WTC11 (cell line): ENCODE measurements around the gene ALPI. TPM values are rescaled to one million over a fixed set of nuclear protein-coding genes. Genes with fewer than 3 reads are reported as not detected.

ENCODE experiments used
- ATAC-seq: fragments of 200-7000 bp; cut with Tn5 transposase; 2 replicates; pipeline ENCODE4 v1.10.0; 2021; ENCODE audit warnings: mild to moderate bottlenecking, moderate library complexity
- CTCF ChIA-PET: fragments of 300-600 bp; sonication (Branson Sonifier 250); formaldehyde crosslinking; loops from one replicate; lab custom pipeline; 2021; ENCODE audit warnings: antibody characterized with exemption; lab: Charles Lee
- POLR2A ChIA-PET: fragments of 350-600 bp; sonication (Branson Sonifier 250); formaldehyde crosslinking; loops from one replicate; lab custom pipeline; 2021; ENCODE audit warnings: antibody characterized with exemption; lab: Charles Lee
- DNase-seq: peaks from one replicate; pipeline ENCODE4 v3.0.0; 2021; ENCODE audit warnings: low spot score
- H3K27ac Mint-ChIP-seq: 2 replicates; pipeline ENCODE4 v1.8.0; 2021; ENCODE audit warnings: mixed read lengths
- H3K27me3 Mint-ChIP-seq: 2 replicates; pipeline ENCODE4 v1.8.0; 2021; ENCODE audit warnings: low read depth, mild to moderate bottlenecking, moderate library complexity, mixed read lengths
- H3K36me3 Mint-ChIP-seq: 2 replicates; pipeline ENCODE4 v1.8.0; 2021; ENCODE audit warnings: mixed read lengths
- H3K4me1 Mint-ChIP-seq: 2 replicates; pipeline ENCODE4 v1.8.0; 2022; ENCODE audit warnings: mixed read lengths
- H3K4me3 Mint-ChIP-seq: 2 replicates; pipeline ENCODE4 v1.8.0; 2021; ENCODE audit warnings: mild to moderate bottlenecking, moderate library complexity, mixed read lengths
- H3K9me3 Mint-ChIP-seq: 2 replicates; pipeline ENCODE4 v1.8.0; 2021; ENCODE audit warnings: mixed read lengths
- KAT7 ChIP-seq: sonication (generic); formaldehyde crosslinking; IDR thresholded peaks from 2 replicates; pipeline ENCODE4 v1.8.1; 2023; ENCODE audit warnings: missing genetic modification reagents, mild to moderate bottlenecking, borderline replicate concordance
- MYBL2 ChIP-seq: sonication (generic); formaldehyde crosslinking; IDR thresholded peaks from 2 replicates; pipeline ENCODE4 v1.8.1; 2023; ENCODE audit warnings: mild to moderate bottlenecking, moderate library complexity, missing genetic modification reagents
- NR1H2 ChIP-seq: sonication (generic); formaldehyde crosslinking; IDR thresholded peaks from 2 replicates; pipeline ENCODE4 v1.9.0; 2021; ENCODE audit warnings: mild to moderate bottlenecking, moderate library complexity, missing genetic modification reagents
- OVOL2 ChIP-seq: fragments of 250-450 bp; sonication (Bioruptor Pico); IDR thresholded peaks from 2 replicates; pipeline ENCODE4 v1.9.0; 2021; ENCODE audit warnings: mild to moderate bottlenecking, borderline replicate concordance
- PRRX2 ChIP-seq: fragments of 250-450 bp; sonication (Bioruptor Pico); IDR thresholded peaks from 2 replicates; pipeline ENCODE4 v1.8.0; 2021; ENCODE audit warnings: mild to moderate bottlenecking
- TCF7 ChIP-seq: sonication (generic); formaldehyde crosslinking; IDR thresholded peaks from 2 replicates; pipeline ENCODE4 v1.8.0; 2022; ENCODE audit warnings: mild to moderate bottlenecking, low read depth, missing genetic modification reagents, moderate library complexity
- TEAD1 ChIP-seq: sonication (generic); formaldehyde crosslinking; IDR thresholded peaks from 2 replicates; pipeline ENCODE4 v1.8.0; 2022; ENCODE audit warnings: mild to moderate bottlenecking, missing genetic modification reagents
- ZNF121 ChIP-seq: sonication (generic); formaldehyde crosslinking; IDR thresholded peaks from 2 replicates; pipeline ENCODE4 v1.8.0; 2023; ENCODE audit warnings: missing genetic modification reagents
- ZNF396 ChIP-seq: fragments of 250-450 bp; sonication (Bioruptor Pico); IDR thresholded peaks from 2 replicates; pipeline ENCODE4 v1.8.0; 2021; ENCODE audit warnings: mild to moderate bottlenecking, moderate library complexity, borderline replicate concordance
- ZNF423 ChIP-seq: fragments of 250-450 bp; sonication (Bioruptor Pico); IDR thresholded peaks from 2 replicates; pipeline ENCODE4 v2.1.2; 2022; ENCODE audit warnings: mild to moderate bottlenecking, moderate library complexity
- total RNA-seq: library from RNA; stranded (reverse); gene quantifications from 3 replicates; pipeline ENCODE4 v1.2.3, GENCODE V29; 2021
- TF ChIP-seq, protein P1 (sequence below): sonication (generic); formaldehyde crosslinking; IDR thresholded peaks from 2 replicates; pipeline ENCODE4 v1.8.1; 2023; ENCODE audit warnings: mild to moderate bottlenecking, missing genetic modification reagents
- TF ChIP-seq, protein P2 (sequence below): sonication (generic); formaldehyde crosslinking; IDR thresholded peaks from 2 replicates; pipeline ENCODE4 v1.8.1; 2023; ENCODE audit warnings: mild to moderate bottlenecking, missing genetic modification reagents
- TF ChIP-seq, protein P3 (sequence below): fragments of 250-450 bp; sonication (Bioruptor Pico); conservative IDR thresholded peaks from 2 replicates; pipeline ENCODE4 v1.9.0; 2021; ENCODE audit warnings: mild to moderate bottlenecking
- TF ChIP-seq, protein P4 (sequence below): fragments of 250-450 bp; sonication (Bioruptor Pico); IDR thresholded peaks from 2 replicates; pipeline ENCODE4 v1.9.0; 2021; ENCODE audit warnings: mild to moderate bottlenecking

Gene ALPI
- total RNA-seq, 1 experiment from 2014 or later = not detected

DNA sequence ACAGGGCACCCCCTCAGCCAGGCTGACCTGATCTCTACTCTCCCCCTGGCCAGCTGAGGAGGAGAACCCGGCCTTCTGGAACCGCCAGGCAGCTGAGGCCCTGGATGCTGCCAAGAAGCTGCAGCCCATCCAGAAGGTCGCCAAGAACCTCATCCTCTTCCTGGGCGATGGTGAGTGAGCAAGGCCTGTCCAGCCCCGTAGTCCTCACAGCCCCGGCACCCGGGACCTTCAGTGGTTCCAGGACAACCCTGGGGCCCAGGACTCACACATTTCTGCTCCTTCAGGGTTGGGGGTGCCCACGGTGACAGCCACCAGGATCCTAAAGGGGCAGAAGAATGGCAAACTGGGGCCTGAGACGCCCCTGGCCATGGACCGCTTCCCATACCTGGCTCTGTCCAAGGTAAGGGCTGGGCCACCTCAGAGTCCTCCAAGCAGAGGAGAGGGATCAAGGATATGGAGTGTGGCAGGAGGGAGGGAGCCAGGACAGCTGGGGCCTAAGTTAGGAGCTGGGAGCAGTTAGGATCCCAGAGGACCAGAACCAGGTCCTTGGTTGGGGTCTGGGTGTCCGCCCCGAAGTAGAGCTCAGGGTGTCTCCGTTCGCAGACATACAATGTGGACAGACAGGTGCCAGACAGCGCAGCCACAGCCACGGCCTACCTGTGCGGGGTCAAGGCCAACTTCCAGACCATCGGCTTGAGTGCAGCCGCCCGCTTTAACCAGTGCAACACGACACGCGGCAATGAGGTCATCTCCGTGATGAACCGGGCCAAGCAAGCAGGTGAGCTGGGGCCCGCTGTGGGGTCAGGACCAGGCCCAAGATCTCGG, 555 bp downstream of the ALPI start:
- no peak for DNase-seq
- Mint-ChIP-seq H3K4me1 (no peaks in the 10 kb centered on the region), H3K9me3 (no peaks in the 10 kb centered on the region)
- CTCF ChIA-PET = interaction anchor here (0.8 kb wide), 1 partner anchor 10 kb away, joined by 3 read pairs; no protein-coding TSS in a partner anchor
- TF ChIP-seq, protein P1, sequence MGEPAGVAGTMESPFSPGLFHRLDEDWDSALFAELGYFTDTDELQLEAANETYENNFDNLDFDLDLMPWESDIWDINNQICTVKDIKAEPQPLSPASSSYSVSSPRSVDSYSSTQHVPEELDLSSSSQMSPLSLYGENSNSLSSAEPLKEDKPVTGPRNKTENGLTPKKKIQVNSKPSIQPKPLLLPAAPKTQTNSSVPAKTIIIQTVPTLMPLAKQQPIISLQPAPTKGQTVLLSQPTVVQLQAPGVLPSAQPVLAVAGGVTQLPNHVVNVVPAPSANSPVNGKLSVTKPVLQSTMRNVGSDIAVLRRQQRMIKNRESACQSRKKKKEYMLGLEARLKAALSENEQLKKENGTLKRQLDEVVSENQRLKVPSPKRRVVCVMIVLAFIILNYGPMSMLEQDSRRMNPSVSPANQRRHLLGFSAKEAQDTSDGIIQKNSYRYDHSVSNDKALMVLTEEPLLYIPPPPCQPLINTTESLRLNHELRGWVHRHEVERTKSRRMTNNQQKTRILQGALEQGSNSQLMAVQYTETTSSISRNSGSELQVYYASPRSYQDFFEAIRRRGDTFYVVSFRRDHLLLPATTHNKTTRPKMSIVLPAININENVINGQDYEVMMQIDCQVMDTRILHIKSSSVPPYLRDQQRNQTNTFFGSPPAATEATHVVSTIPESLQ (CRISPR knock-in tag) = no peak
- TF ChIP-seq PRRX2 (no peak), TEAD1 (CRISPR knock-in tag) (no peak), ZNF121 (CRISPR knock-in tag) (no peak), NR1H2 (CRISPR knock-in tag) (no peak), ZNF396 (no peak), KAT7 (CRISPR knock-in tag) (no peak), OVOL2 (CRISPR knock-in tag) (no peak)
- TF ChIP-seq, protein P2, sequence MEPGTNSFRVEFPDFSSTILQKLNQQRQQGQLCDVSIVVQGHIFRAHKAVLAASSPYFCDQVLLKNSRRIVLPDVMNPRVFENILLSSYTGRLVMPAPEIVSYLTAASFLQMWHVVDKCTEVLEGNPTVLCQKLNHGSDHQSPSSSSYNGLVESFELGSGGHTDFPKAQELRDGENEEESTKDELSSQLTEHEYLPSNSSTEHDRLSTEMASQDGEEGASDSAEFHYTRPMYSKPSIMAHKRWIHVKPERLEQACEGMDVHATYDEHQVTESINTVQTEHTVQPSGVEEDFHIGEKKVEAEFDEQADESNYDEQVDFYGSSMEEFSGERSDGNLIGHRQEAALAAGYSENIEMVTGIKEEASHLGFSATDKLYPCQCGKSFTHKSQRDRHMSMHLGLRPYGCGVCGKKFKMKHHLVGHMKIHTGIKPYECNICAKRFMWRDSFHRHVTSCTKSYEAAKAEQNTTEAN (CRISPR knock-in tag) = no peak
- TF ChIP-seq, protein P3, sequence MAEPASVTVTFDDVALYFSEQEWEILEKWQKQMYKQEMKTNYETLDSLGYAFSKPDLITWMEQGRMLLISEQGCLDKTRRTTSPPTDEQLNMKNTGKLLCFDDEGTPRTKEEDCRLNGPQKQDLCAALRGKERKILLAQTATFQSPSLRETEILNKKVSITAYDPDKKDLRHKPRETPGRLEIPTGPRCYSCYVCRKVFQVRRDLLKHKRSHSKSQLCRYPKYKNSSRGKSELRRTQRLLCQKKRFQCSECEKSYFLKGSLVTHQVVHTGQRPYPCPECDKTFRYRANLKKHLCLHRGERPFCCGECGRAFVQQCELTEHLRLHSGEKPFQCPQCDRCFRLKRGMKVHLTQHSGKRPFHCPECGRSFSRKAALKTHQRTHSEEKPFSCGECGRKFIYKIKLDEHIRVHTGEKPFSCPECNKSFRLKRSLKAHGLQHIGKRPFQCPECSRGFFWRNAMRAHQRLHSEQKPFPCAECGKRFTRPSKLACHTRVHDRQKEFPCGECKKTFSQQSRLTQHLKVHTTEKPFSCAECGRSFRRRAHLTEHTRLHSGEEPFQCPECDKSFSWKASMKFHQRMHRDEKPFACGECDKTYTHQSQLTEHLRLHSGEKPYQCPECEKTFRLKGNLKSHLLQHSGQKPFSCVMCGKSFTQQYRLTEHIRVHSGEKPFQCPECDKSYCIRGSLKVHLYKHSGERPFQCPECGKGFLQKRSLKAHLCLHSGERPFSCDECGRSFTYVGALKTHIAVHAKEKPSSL (CRISPR knock-in tag) = no peak
- TF ChIP-seq, protein P4, sequence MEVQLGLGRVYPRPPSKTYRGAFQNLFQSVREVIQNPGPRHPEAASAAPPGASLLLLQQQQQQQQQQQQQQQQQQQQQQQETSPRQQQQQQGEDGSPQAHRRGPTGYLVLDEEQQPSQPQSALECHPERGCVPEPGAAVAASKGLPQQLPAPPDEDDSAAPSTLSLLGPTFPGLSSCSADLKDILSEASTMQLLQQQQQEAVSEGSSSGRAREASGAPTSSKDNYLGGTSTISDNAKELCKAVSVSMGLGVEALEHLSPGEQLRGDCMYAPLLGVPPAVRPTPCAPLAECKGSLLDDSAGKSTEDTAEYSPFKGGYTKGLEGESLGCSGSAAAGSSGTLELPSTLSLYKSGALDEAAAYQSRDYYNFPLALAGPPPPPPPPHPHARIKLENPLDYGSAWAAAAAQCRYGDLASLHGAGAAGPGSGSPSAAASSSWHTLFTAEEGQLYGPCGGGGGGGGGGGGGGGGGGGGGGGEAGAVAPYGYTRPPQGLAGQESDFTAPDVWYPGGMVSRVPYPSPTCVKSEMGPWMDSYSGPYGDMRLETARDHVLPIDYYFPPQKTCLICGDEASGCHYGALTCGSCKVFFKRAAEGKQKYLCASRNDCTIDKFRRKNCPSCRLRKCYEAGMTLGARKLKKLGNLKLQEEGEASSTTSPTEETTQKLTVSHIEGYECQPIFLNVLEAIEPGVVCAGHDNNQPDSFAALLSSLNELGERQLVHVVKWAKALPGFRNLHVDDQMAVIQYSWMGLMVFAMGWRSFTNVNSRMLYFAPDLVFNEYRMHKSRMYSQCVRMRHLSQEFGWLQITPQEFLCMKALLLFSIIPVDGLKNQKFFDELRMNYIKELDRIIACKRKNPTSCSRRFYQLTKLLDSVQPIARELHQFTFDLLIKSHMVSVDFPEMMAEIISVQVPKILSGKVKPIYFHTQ (CRISPR knock-in tag) = no peak
- TF ChIP-seq, all 79 proteins: peak for 0
- Mint-ChIP-seq H3K36me3 (no peaks in the 10 kb centered on the region), H3K4me3 (no peak overlapping the region), H3K27me3 (no peaks in the 10 kb centered on the region; the same call in 1 of the 2 replicates), H3K27ac (no peak overlapping the region)
- POLR2A ChIA-PET = no interaction called here
- no peak for ATAC-seq

DNA sequence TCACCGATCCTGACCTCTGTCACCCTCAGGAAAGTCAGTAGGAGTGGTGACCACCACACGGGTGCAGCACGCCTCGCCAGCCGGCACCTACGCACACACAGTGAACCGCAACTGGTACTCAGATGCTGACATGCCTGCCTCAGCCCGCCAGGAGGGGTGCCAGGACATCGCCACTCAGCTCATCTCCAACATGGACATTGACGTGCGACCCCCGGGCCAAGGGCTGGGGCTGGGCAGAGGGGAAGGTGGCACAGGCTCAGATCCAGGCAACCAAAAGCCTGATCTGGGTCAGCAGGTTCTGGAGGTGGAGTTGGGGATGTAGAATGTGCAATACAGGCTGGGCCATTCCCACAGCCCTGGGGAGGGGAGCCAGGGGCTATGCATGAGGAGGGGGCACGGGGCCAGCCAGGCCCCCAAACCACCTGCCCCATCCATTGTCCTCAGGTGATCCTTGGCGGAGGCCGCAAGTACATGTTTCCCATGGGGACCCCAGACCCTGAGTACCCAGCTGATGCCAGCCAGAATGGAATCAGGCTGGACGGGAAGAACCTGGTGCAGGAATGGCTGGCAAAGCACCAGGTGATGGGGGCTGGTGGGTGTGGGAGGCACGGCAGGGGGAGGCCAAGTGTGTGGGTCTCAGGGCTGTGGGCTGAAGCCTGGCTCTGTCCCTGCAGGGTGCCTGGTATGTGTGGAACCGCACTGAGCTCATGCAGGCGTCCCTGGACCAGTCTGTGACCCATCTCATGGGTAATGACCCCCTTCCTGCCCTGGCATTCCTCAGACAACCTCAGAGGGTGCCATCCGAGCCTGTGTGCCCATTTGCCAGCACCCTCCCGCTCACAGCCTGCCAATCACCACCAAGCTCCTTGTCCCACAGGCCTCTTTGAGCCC, 1.4 kb downstream of the ALPI start:
- Mint-ChIP-seq H3K27me3 (no peaks in the 10 kb centered on the region; the same call in 1 of the 2 replicates), H3K27ac (no peak overlapping the region), H3K9me3 (no peaks in the 10 kb centered on the region), H3K36me3 (no peaks in the 10 kb centered on the region), H3K4me1 (no peaks in the 10 kb centered on the region), H3K4me3 (no peak overlapping the region)
- POLR2A ChIA-PET = no interaction called here
- ATAC-seq = no peak
- CTCF ChIA-PET = interaction anchor here (1.6 to 2.1 kb wide), 2 partner anchors 10 to 64 kb away, joined by 4 to 6 read pairs; no protein-coding TSS in a partner anchor
- no peak for TF ChIP-seq TCF7 (CRISPR knock-in tag)
- no peak for TF ChIP-seq MYBL2 (CRISPR knock-in tag)
- TF ChIP-seq, protein P3 (CRISPR knock-in tag) = no peak
- no peak for TF ChIP-seq PRRX2
- no peak for TF ChIP-seq ZNF121 (CRISPR knock-in tag)
- TF ChIP-seq ZNF423 (CRISPR knock-in tag) = no peak
- TF ChIP-seq ZNF396 = no peak
- no peak for DNase-seq
